Measurements from ENCODE around the gene ARL2. TPM values are rescaled to one million over a fixed set of nuclear protein-coding genes. Genes with fewer than 3 reads are reported as not detected.

The ARL2 gene
- total and polyA plus RNA-seq, 2 donors (not counting 3 experiments of a cell fraction or from before 2014, with no cell fraction given): 109 to 259 TPM

- Histone ChIP-seq H2AFZ (ENCODE audit: low read depth, low read length) (no peak overlapping the region), H3K27ac (ENCODE audit: insufficient read depth, low read depth, low read length) (no peak overlapping the region), H3K4me2 (ENCODE audit: insufficient read depth, low read length) (no peak overlapping the region), H3K27me3 (ENCODE audit: control insufficient read depth in 2 of 2, insufficient read depth in 2 of 2, low read length in 2 of 2) (no peaks in the 10 kb centered on the region), H3K4me1 (ENCODE audit: control insufficient read depth, extremely low read depth, insufficient read depth, low read length) (no peaks in the 10 kb centered on the region), H3K79me2 (ENCODE audit: control insufficient read depth, insufficient read depth, low read length) (no peaks in the 10 kb centered on the region), H4K20me1 (replicated peaks; ENCODE audit: control insufficient read depth, extremely low read depth, insufficient read depth, low read length) (no peaks in the 10 kb centered on the region), H3K9me3 (replicated peaks; ENCODE audit: control insufficient read depth, insufficient read depth, low read length) (no peaks in the 10 kb centered on the region), H3K9ac (replicated peaks; ENCODE audit: extremely low read depth, insufficient read depth, low read length) (no peak overlapping the region), H3K4me3 (replicated peaks in 1 of 3; ENCODE audit: insufficient read depth in 1 of 3, low read depth in 1 of 3, low read length in 3 of 3) (no peak overlapping the region), H3K9me1 (replicated peaks; ENCODE audit: control insufficient read depth, extremely low read depth, insufficient read depth, low read length) (no peaks in the 10 kb centered on the region), H3K36me3 (ENCODE audit: control insufficient read depth in 2 of 2, extremely low read depth in 1 of 2, insufficient read depth in 2 of 2, low read length in 2 of 2) (no peaks in the 10 kb centered on the region)
- no TSS peak for BruUV-seq (replicated peaks)
- intact Hi-C loops (cut with micrococcal nuclease) (no loop called here), dilution Hi-C loops (cut with MboI; ENCODE audit: extremely low pct_ligation_motif_present, low sequenced_read_pairs) (no loop called here)
- POLR2A ChIA-PET: no interaction called here
- DNase-seq (ENCODE audit: low read depth, low spot score) (no peak), FAIRE-seq (no peak)
- CTCF ChIA-PET: interaction anchor here (1.0 kb wide), 1 partner anchor 9 kb away, joined by 3 read pairs; the partner anchor contains the start of gene NAALADL1
- TF ChIP-seq MYC (IDR thresholded peaks at IDR 0.05; ENCODE audit: low read depth, low read length) (no peak), EZH2 (IDR thresholded peaks at IDR 0.05; ENCODE audit: borderline replicate concordance, low read depth, low read length, severe bottlenecking) (no peak), FOS (IDR thresholded peaks at IDR 0.05; ENCODE audit: borderline replicate concordance, insufficient read depth, low read length) (no peak), POLR2A (IDR thresholded peaks at IDR 0.05; ENCODE audit: low read depth, low read length) (no peak), CTCF (IDR thresholded peaks at IDR 0.05; ENCODE audit: extremely low read depth in 1 of 2, insufficient read depth in 1 of 2, low read depth in 1 of 2, low read length in 2 of 2) (no peak), JUN (IDR thresholded peaks at IDR 0.05; ENCODE audit: borderline replicate concordance, insufficient read depth, insufficient read length, low read depth) (no peak), POLR2AphosphoS5 (IDR thresholded peaks at IDR 0.05; ENCODE audit: insufficient read depth, low read depth, low read length) (no peak), GATA2 (IDR thresholded peaks at IDR 0.05; ENCODE audit: insufficient read depth, insufficient read length, low read depth, low read length) (no peak)
- TF ChIP-seq, protein P1, sequence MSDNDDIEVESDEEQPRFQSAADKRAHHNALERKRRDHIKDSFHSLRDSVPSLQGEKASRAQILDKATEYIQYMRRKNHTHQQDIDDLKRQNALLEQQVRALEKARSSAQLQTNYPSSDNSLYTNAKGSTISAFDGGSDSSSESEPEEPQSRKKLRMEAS (IDR thresholded peaks at IDR 0.05; ENCODE audit: insufficient read depth, insufficient read length): no peak
Observed at GRCh38 chr11:65067446-65067845, 53.5 kb downstream of the ARL2 start.
